SK-N-SH treated with all-trans-retinoic acid at 6 μM for 48 hours (cell line): ENCODE data around the gene SLC35D2.

Experiments used
- ATAC-seq: fragments of 200-7000 bp; cut with Tn5 transposase; 3 replicates; pipeline ENCODE4 v1.9.1; 2020; ENCODE audit warnings: mild to moderate bottlenecking, moderate library complexity
- ARNTL ChIP-seq: fragments of 450-650 bp; formaldehyde crosslinking; IDR thresholded peaks from 2 replicates; pipeline ENCODE4 v1.5.0; 2020; ENCODE audit warnings: low read depth, mild to moderate bottlenecking, moderate library complexity, borderline replicate concordance
- BACH2 ChIP-seq: fragments of 250-450 bp; sonication (Bioruptor Pico); IDR thresholded peaks from 2 replicates; pipeline ENCODE4 v1.9.0; 2021; ENCODE audit warnings: mild to moderate bottlenecking, borderline replicate concordance
- CSDC2 ChIP-seq: fragments of 250-450 bp; sonication (Bioruptor Pico); IDR thresholded peaks from 2 replicates; pipeline ENCODE4 v1.5.0; 2020; ENCODE audit warnings: mild to moderate bottlenecking, moderate library complexity
- ESRRG ChIP-seq: fragments of 250-450 bp; sonication (Bioruptor Pico); IDR thresholded peaks from 2 replicates; pipeline ENCODE4 v1.6.1; 2021; ENCODE audit warnings: mild to moderate bottlenecking
- GLIS3 ChIP-seq: fragments of 250-450 bp; sonication (Bioruptor Pico); IDR thresholded peaks from 2 replicates; pipeline ENCODE4 v1.5.0; 2020; ENCODE audit warnings: mild to moderate bottlenecking, moderate library complexity
- ISL1 ChIP-seq: fragments of 250-450 bp; sonication (Bioruptor Pico); IDR thresholded peaks from 2 replicates; pipeline ENCODE4 v2.1.2; 2022; ENCODE audit warnings: mild to moderate bottlenecking, moderate library complexity
- OSR1 ChIP-seq: fragments of 250-450 bp; sonication (Bioruptor Pico); IDR thresholded peaks from 2 replicates; pipeline ENCODE4 v1.8.0; 2022; ENCODE audit warnings: moderate library complexity, mild to moderate bottlenecking, inconsistent platforms
- PPARA ChIP-seq: fragments of 250-450 bp; sonication (Bioruptor Pico); IDR thresholded peaks from 2 replicates; pipeline ENCODE4 v1.5.0; 2020; ENCODE audit warnings: mild to moderate bottlenecking, borderline replicate concordance
- TCF4 ChIP-seq: fragments of 250-450 bp; sonication (Bioruptor Pico); IDR thresholded peaks from 2 replicates; pipeline ENCODE4 v1.8.0; 2021; ENCODE audit warnings: mild to moderate bottlenecking, moderate library complexity, borderline replicate concordance
- TOX ChIP-seq: fragments of 250-450 bp; sonication (Bioruptor Pico); IDR thresholded peaks from 2 replicates; pipeline ENCODE4 v1.8.0; 2021; ENCODE audit warnings: mild to moderate bottlenecking, moderate library complexity, borderline replicate concordance
- ZFP3 ChIP-seq: fragments of 250-450 bp; sonication (Bioruptor Pico); IDR thresholded peaks from 2 replicates; pipeline ENCODE4 v1.5.0; 2020; ENCODE audit warnings: mild to moderate bottlenecking, moderate library complexity
- ZFP30 ChIP-seq: fragments of 450-650 bp; formaldehyde crosslinking; IDR thresholded peaks from 2 replicates; pipeline ENCODE4 v1.5.0; 2022; ENCODE audit warnings: mild to moderate bottlenecking, moderate library complexity
- ZNF565 ChIP-seq: fragments of 450-650 bp; formaldehyde crosslinking; conservative IDR thresholded peaks from 2 replicates; pipeline ENCODE4 v1.5.0; 2020; ENCODE audit warnings: low read depth, mild to moderate bottlenecking, moderate library complexity
- ZNF70 ChIP-seq: fragments of 450-650 bp; formaldehyde crosslinking; IDR thresholded peaks from 2 replicates; pipeline ENCODE4 v1.5.0; 2020; ENCODE audit warnings: mild to moderate bottlenecking, moderate library complexity
- ZNF8 ChIP-seq: fragments of 450-650 bp; formaldehyde crosslinking; IDR thresholded peaks from 2 replicates; pipeline ENCODE4 v1.5.0; 2020; ENCODE audit warnings: mild to moderate bottlenecking, moderate library complexity
- TF ChIP-seq, protein P1 (sequence below): fragments of 250-450 bp; sonication (Bioruptor Pico); IDR thresholded peaks from 2 replicates; pipeline ENCODE4 v1.5.1; 2021; ENCODE audit warnings: mild to moderate bottlenecking, moderate library complexity
- TF ChIP-seq, protein P2 (sequence below): fragments of 250-450 bp; sonication (Bioruptor Pico); IDR thresholded peaks from 2 replicates; pipeline ENCODE4 v1.5.1; 2020; ENCODE audit warnings: low read depth, mild to moderate bottlenecking, moderate library complexity
- TF ChIP-seq, protein P3 (sequence below): fragments of 250-450 bp; sonication (Bioruptor Pico); IDR thresholded peaks from 2 replicates; pipeline ENCODE4 v1.8.0; 2020; ENCODE audit warnings: mild to moderate bottlenecking, moderate library complexity, borderline replicate concordance
- TF ChIP-seq, protein P4 (sequence below): fragments of 250-450 bp; sonication (Bioruptor Pico); IDR thresholded peaks from 2 replicates; pipeline ENCODE4 v1.8.0; 2021; ENCODE audit warnings: low read depth, mild to moderate bottlenecking, moderate library complexity, borderline replicate concordance

SLC35D2 gene

DNA sequence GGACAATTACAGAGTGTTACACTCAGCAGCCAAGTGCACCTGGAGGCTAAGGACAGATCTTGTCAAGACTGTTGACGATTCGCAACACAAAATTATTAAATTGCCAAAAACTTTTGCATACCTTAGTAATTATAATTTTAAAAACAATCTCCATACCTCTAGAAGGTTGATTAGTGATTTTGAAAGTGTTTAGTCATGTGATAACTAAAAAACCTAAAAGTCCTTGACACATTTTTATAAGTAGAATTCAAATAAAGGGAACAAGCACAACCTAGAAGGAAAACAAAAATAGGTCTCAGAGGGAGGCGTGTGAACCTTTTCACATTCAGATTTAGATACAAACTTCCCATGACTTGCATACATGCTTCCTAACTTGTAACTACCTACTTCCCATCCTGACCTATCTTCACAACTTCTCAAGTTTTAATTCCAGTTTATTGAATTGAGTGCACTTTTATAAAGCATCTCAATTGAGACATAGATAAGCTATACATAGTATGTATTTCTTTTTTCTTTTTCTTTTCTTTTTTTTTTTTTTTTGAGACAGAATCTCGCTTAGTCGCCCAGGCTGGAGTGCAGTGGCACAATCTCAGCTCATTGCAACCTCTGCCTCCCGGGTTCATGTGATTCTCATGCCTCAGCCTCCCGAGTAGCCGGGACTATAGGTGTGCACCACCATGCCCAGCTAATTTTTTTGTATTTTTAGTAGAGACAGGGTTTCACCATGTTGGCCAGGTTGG is 28.8 kb upstream of the SLC35D2 start:
- TF ChIP-seq ZNF70 (CRISPR knock-in tag) (no peak), PPARA (CRISPR knock-in tag) (no peak), BACH2 (CRISPR knock-in tag) (no peak), ARNTL (CRISPR knock-in tag) (no peak), OSR1 (no peak), GLIS3 (CRISPR knock-in tag) (no peak)
- TF ChIP-seq, protein P1, sequence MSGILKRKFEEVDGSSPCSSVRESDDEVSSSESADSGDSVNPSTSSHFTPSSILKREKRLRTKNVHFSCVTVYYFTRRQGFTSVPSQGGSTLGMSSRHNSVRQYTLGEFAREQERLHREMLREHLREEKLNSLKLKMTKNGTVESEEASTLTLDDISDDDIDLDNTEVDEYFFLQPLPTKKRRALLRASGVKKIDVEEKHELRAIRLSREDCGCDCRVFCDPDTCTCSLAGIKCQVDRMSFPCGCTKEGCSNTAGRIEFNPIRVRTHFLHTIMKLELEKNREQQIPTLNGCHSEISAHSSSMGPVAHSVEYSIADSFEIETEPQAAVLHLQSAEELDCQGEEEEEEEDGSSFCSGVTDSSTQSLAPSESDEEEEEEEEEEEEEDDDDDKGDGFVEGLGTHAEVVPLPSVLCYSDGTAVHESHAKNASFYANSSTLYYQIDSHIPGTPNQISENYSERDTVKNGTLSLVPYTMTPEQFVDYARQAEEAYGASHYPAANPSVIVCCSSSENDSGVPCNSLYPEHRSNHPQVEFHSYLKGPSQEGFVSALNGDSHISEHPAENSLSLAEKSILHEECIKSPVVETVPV (CRISPR knock-in tag), result no peak
- TF ChIP-seq, protein P2, sequence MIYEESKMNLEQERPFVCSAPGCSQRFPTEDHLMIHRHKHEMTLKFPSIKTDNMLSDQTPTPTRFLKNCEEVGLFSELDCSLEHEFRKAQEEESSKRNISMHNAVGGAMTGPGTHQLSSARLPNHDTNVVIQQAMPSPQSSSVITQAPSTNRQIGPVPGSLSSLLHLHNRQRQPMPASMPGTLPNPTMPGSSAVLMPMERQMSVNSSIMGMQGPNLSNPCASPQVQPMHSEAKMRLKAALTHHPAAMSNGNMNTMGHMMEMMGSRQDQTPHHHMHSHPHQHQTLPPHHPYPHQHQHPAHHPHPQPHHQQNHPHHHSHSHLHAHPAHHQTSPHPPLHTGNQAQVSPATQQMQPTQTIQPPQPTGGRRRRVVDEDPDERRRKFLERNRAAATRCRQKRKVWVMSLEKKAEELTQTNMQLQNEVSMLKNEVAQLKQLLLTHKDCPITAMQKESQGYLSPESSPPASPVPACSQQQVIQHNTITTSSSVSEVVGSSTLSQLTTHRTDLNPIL (CRISPR knock-in tag), result no peak
- no peak for ATAC-seq

DNA sequence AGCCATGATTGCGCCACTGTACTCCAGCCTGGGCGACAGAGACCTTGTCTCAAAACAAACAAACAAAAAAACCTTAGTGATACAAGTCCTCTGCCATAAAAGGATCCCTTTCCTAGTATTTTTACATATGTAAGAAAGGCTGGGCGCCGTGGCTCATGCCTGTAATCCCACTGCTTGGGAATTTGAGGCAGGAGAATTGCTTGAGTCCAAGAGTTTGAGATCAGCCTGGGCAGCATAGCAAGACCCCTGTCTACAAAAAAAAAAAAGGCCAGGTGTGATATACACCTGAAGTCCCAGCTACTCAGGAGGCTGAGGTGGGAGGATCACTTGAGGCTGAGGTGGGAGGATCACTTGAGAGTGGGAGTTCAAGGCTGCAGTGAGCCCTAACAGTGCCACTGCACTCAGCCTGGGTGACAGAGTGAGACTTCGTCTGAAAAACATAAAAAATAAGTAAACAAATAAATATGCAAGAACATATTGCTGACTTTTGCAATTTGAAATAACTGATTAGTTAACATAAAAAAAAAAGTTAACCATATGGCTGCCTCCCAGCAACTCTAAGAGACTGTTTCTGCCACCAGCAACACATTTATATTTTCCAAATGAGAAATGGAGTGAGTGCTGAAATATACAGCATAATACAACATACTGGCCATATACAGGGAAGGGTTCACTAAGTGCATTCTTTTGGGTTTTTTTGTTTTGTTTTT is 27.8 kb upstream of the SLC35D2 start:
- TF ChIP-seq TCF4 (CRISPR knock-in tag) (no peak), ZNF8 (CRISPR knock-in tag) (no peak), OSR1 (no peak), ESRRG (no peak), ZNF565 (no peak)
- TF ChIP-seq, all 23 proteins: peak for 0
- no peak for ATAC-seq

DNA sequence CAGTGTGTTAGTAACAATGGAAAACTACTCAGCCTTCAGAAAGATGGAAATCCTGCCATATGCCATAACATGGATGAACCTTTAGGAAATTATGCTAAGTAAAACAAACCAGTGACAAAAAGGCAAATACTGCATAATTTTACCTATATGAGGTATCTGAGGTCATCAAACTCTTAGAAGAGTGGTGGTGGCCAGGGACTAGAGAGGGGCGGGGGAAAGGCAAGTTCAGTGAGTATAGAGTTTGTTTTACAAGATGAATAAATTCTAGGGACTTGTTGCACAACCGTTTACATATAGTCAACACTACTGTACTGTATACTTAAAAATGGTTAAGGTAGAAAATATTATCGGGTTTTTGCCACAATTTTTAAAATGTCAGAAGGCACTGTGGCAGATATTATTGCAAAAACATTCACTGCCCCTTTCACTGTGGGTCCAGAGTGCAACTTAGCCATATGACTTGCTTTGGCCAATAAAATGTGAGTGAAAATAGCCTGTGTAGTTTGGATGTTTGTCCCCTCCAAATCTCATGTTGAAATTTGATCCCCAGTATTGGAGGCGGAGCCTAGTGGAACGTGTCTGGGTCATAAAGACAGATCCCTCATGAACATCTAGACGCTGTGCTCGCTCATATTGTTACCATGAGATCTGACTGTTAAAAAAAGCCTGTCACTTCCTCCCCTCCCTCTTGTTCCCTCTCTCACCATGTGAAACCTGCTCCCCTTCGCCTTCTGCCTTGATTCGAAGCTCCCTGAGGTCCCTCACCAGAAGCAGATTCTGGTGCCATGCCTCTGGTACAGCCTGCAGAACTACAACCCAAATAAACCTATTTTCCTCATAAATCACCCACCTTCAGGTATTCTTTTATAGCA is 25.1 kb upstream of the SLC35D2 start:
- TF ChIP-seq, protein P3, sequence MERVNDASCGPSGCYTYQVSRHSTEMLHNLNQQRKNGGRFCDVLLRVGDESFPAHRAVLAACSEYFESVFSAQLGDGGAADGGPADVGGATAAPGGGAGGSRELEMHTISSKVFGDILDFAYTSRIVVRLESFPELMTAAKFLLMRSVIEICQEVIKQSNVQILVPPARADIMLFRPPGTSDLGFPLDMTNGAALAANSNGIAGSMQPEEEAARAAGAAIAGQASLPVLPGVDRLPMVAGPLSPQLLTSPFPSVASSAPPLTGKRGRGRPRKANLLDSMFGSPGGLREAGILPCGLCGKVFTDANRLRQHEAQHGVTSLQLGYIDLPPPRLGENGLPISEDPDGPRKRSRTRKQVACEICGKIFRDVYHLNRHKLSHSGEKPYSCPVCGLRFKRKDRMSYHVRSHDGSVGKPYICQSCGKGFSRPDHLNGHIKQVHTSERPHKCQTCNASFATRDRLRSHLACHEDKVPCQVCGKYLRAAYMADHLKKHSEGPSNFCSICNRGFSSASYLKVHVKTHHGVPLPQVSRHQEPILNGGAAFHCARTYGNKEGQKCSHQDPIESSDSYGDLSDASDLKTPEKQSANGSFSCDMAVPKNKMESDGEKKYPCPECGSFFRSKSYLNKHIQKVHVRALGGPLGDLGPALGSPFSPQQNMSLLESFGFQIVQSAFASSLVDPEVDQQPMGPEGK (CRISPR knock-in tag), result no peak
- TF ChIP-seq GLIS3 (CRISPR knock-in tag) (no peak), ESRRG (no peak), PPARA (CRISPR knock-in tag) (no peak), ZNF8 (CRISPR knock-in tag) (no peak), ISL1 (CRISPR knock-in tag) (no peak), ZFP30 (CRISPR knock-in tag) (no peak), TOX (CRISPR knock-in tag) (no peak), ARNTL (CRISPR knock-in tag) (no peak), BACH2 (CRISPR knock-in tag) (no peak), TCF4 (CRISPR knock-in tag) (no peak), CSDC2 (CRISPR knock-in tag) (no peak), ZFP3 (no peak), ZNF70 (CRISPR knock-in tag) (no peak), ZNF565 (no peak)
- TF ChIP-seq, protein P4, sequence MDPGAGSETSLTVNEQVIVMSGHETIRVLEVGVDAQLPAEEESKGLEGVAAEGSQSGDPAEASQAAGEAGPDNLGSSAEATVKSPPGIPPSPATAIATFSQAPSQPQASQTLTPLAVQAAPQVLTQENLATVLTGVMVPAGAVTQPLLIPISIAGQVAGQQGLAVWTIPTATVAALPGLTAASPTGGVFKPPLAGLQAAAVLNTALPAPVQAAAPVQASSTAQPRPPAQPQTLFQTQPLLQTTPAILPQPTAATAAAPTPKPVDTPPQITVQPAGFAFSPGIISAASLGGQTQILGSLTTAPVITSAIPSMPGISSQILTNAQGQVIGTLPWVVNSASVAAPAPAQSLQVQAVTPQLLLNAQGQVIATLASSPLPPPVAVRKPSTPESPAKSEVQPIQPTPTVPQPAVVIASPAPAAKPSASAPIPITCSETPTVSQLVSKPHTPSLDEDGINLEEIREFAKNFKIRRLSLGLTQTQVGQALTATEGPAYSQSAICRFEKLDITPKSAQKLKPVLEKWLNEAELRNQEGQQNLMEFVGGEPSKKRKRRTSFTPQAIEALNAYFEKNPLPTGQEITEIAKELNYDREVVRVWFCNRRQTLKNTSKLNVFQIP (CRISPR knock-in tag), result no peak
- no peak for ATAC-seq
